ENCODE measurements around the gene IL18RAP.

The IL18RAP gene

GRCh38 chr2:102463160-102463559 lies 40.2 kb downstream of the IL18RAP start:
- no peak for TF ChIP-seq TCF12 (IDR thresholded peaks at IDR 0.05; ENCODE audit: low read depth)
- no peak for TF ChIP-seq FOXM1 (IDR thresholded peaks at IDR 0.05; ENCODE audit: borderline replicate concordance, low read depth)
- no peak for TF ChIP-seq TAF1 (IDR thresholded peaks at IDR 0.05; ENCODE audit: low read depth)
- TF ChIP-seq, protein P1, sequence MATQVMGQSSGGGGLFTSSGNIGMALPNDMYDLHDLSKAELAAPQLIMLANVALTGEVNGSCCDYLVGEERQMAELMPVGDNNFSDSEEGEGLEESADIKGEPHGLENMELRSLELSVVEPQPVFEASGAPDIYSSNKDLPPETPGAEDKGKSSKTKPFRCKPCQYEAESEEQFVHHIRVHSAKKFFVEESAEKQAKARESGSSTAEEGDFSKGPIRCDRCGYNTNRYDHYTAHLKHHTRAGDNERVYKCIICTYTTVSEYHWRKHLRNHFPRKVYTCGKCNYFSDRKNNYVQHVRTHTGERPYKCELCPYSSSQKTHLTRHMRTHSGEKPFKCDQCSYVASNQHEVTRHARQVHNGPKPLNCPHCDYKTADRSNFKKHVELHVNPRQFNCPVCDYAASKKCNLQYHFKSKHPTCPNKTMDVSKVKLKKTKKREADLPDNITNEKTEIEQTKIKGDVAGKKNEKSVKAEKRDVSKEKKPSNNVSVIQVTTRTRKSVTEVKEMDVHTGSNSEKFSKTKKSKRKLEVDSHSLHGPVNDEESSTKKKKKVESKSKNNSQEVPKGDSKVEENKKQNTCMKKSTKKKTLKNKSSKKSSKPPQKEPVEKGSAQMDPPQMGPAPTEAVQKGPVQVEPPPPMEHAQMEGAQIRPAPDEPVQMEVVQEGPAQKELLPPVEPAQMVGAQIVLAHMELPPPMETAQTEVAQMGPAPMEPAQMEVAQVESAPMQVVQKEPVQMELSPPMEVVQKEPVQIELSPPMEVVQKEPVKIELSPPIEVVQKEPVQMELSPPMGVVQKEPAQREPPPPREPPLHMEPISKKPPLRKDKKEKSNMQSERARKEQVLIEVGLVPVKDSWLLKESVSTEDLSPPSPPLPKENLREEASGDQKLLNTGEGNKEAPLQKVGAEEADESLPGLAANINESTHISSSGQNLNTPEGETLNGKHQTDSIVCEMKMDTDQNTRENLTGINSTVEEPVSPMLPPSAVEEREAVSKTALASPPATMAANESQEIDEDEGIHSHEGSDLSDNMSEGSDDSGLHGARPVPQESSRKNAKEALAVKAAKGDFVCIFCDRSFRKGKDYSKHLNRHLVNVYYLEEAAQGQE (IDR thresholded peaks at IDR 0.05; ENCODE audit: low read depth), result no peak
- TF ChIP-seq EP300 (IDR thresholded peaks at IDR 0.05; ENCODE audit: borderline replicate concordance), result no peak
- TF ChIP-seq, protein P2, sequence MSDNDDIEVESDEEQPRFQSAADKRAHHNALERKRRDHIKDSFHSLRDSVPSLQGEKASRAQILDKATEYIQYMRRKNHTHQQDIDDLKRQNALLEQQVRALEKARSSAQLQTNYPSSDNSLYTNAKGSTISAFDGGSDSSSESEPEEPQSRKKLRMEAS (IDR thresholded peaks at IDR 0.05), result no peak
- no peak for TF ChIP-seq CEBPB (IDR thresholded peaks at IDR 0.05)
- TF ChIP-seq USF1 (IDR thresholded peaks at IDR 0.05), result no peak
- no peak for TF ChIP-seq CREB1 (IDR thresholded peaks at IDR 0.05; ENCODE audit: low read depth)
- no peak for TF ChIP-seq ZBTB7A (IDR thresholded peaks at IDR 0.05; ENCODE audit: low read depth)
- TF ChIP-seq NFIC (IDR thresholded peaks at IDR 0.05), result no peak
- no peak for TF ChIP-seq RAD21 (IDR thresholded peaks at IDR 0.05; ENCODE audit: low read depth)

GRCh38 chr2:102470168-102470567 lies 47.2 kb downstream of the IL18RAP start:
- TF ChIP-seq RAD21 (IDR thresholded peaks at IDR 0.05; ENCODE audit: low read depth), result no peak
- TF ChIP-seq EP300 (IDR thresholded peaks at IDR 0.05; ENCODE audit: borderline replicate concordance), result no peak
- TF ChIP-seq EGR1 (IDR thresholded peaks at IDR 0.05), result no peak
- TF ChIP-seq FOXM1 (IDR thresholded peaks at IDR 0.05; ENCODE audit: borderline replicate concordance, low read depth), result no peak
- TF ChIP-seq USF1 (IDR thresholded peaks at IDR 0.05), result no peak
- no peak for TF ChIP-seq YY1 (IDR thresholded peaks at IDR 0.05; ENCODE audit: low read depth)
- no peak for TF ChIP-seq NFIC (IDR thresholded peaks at IDR 0.05)
- no peak for TF ChIP-seq ZBTB7A (IDR thresholded peaks at IDR 0.05; ENCODE audit: low read depth)
- TF ChIP-seq, protein P2 (IDR thresholded peaks at IDR 0.05), result no peak

- peak; percentile 87 for TF ChIP-seq RAD21 (IDR thresholded peaks at IDR 0.05; ENCODE audit: low read depth)
- TF ChIP-seq, protein P1 (IDR thresholded peaks at IDR 0.05; ENCODE audit: low read depth), result no peak
These were observed 50.1 kb downstream of the IL18RAP start, which contains the start of gene SLC9A4 for GRCh38 chr2:102473020-102473419. Gene SLC9A4, plus strand, starts transcription at chr2:102473226. Its CDS starts 534 bp downstream, at chr2:102473760.

- TF ChIP-seq CEBPB (IDR thresholded peaks at IDR 0.05) (no peak), NFIC (IDR thresholded peaks at IDR 0.05) (no peak), RAD21 (IDR thresholded peaks at IDR 0.05; ENCODE audit: low read depth) (no peak), TEAD4 (IDR thresholded peaks at IDR 0.05) (no peak), ZBTB7A (IDR thresholded peaks at IDR 0.05; ENCODE audit: low read depth) (no peak)
- TF ChIP-seq, protein P1 (IDR thresholded peaks at IDR 0.05; ENCODE audit: low read depth), result no peak
- TF ChIP-seq, protein P2 (IDR thresholded peaks at IDR 0.05), result no peak
These were observed 50.7 kb downstream of the IL18RAP start for GRCh38 chr2:102473631-102474030.

DNA sequence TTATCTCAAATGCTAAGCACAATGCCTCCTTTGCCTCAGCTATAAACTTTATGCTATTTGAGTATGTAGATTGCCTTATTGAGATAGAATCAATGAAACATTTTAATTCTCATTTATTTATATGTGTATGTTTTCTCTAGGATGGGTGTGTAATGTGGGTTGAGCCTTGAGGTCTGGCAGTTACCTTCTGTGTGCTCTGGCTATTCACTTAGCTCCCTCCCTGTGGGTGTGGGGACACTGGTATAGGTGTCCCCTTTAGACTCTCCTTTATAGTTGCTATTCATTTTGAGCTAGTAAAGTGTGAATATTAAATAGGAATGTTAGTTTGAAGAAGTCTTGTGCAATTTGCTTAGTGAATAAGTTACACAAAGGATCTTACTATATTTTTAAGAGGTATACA lies 51.8 kb downstream of the IL18RAP start:
- TF ChIP-seq CEBPB (IDR thresholded peaks at IDR 0.05), result no peak
- TF ChIP-seq USF1 (IDR thresholded peaks at IDR 0.05), result no peak
- no peak for TF ChIP-seq TAF1 (IDR thresholded peaks at IDR 0.05; ENCODE audit: low read depth)
- TF ChIP-seq TEAD4 (IDR thresholded peaks at IDR 0.05), result no peak
- no peak for TF ChIP-seq YY1 (IDR thresholded peaks at IDR 0.05; ENCODE audit: low read depth)
- TF ChIP-seq NFIC (IDR thresholded peaks at IDR 0.05), result no peak
- no peak for TF ChIP-seq RAD21 (IDR thresholded peaks at IDR 0.05; ENCODE audit: low read depth)
